HCT116 (cell line): Measurements from ENCODE around the gene ARMH3. TPM values are rescaled to one million over a fixed set of nuclear protein-coding genes. Genes with fewer than 3 reads are reported as not detected.

Experiments used
- ATAC-seq: fragments of 200-7000 bp; cut with Tn5 transposase; 2 replicates; pipeline ENCODE4 v1.9.1; 2020; ENCODE audit warnings: mild to moderate bottlenecking, moderate library complexity
- BruUV-seq: library from RNA; stranded (reverse); fragments of 400-500 nt; replicated peaks from 2 replicates; lab custom pipeline; 2021; lab: Mats Ljungman, UMichigan
- CTCF ChIA-PET: fragments of 300-600 bp; sonication (Branson Sonifier 250); formaldehyde crosslinking; loops from one replicate; lab custom pipeline; 2021; ENCODE audit warnings: antibody characterized with exemption; lab: Charles Lee
- POLR2A ChIA-PET: fragments of 300-600, 350-600 bp; sonication (Branson Sonifier 250); formaldehyde crosslinking; loops from one replicate; lab custom pipeline; 2021; ENCODE audit warnings: antibody characterized with exemption; lab: Charles Lee
- RAD21 ChIA-PET, 2 experiments: fragments of 300-600 bp; sonication (Branson Sonifier 250); formaldehyde crosslinking; loops; one replicate each; lab custom pipeline; 2023; ENCODE audit warnings: low total read pairs in 2 of 2; ENCODE audit not compliant: uncharacterized antibody in 2 of 2, unreplicated experiment in 2 of 2, low non-redundant PET in 1 of 2; lab: Charles Lee
- DNase-seq: peaks from one replicate; pipeline ENCODE4 v3.0.0-alpha.2; 2010; ENCODE audit warnings: low read depth, low spot score
- H2AFZ ChIP-seq: fragments of 200-600 bp; shearing (Covaris generic), sonication (generic); 2 replicates; pipeline ENCODE4 v1.6.1; 2017; ENCODE audit warnings: low read depth, mixed run types, mixed read lengths, antibody characterized with exemption, low read length; ENCODE audit not compliant: poor library complexity, severe bottlenecking
- H3K27ac ChIP-seq: 2 replicates; pipeline ENCODE4 v1.5.1; 2012; ENCODE audit warnings: low read depth, low read length
- H3K27me3 ChIP-seq: fragments of 200-600 bp; sonication (generic); 2 replicates; pipeline ENCODE4 v1.6.1; 2016; ENCODE audit warnings: mixed run types, low read length, mixed read lengths; ENCODE audit not compliant: insufficient read depth
- H3K36me3 ChIP-seq, 2 experiments: fragments of 200-500 bp in 1 of 2; fragments of 200-600 bp in 1 of 2; sonication (Bioruptor generic) in 1 of 2; sonication (generic) in 1 of 2; 2 replicates each; pipeline versions ENCODE4 v1.5.1 to v1.6.1; 2014 to 2016; ENCODE audit warnings: low read length in 2 of 2, inconsistent platforms in 1 of 2, mixed read lengths in 1 of 2, mixed run types in 1 of 2; ENCODE audit not compliant: insufficient read depth in 2 of 2, control insufficient read depth in 1 of 2
- H3K4me1 ChIP-seq, 2 experiments: fragments of 200-600 bp in 1 of 2; sonication (generic) in 1 of 2; 2 replicates each; pipeline versions ENCODE4 v1.5.1 to v1.6.1; 2012 to 2017; ENCODE audit warnings: low read length in 2 of 2, inconsistent platforms in 1 of 2, mild to moderate bottlenecking in 1 of 2, mixed read lengths in 1 of 2, mixed run types in 1 of 2, moderate library complexity in 1 of 2; ENCODE audit not compliant: insufficient read depth in 2 of 2, control insufficient read depth in 1 of 2
- H3K4me2 ChIP-seq: fragments of 200-600 bp; sonication (generic); 2 replicates; pipeline ENCODE4 v1.6.1; 2017; ENCODE audit warnings: mixed run types, low read length, mixed read lengths
- H3K4me3 ChIP-seq, 2 experiments: fragments of 200-600 bp in 1 of 2; sonication (generic) in 1 of 2; replicated peaks in 1 of 2; 2 replicates each; pipeline ENCODE4 v1.5.1; 2011 to 2016; ENCODE audit warnings: low read length in 2 of 2, control low read depth in 1 of 2, low read depth in 1 of 2, mild to moderate bottlenecking in 1 of 2, mixed read lengths in 1 of 2, mixed run types in 1 of 2
- H3K79me2 ChIP-seq: fragments of 200-600 bp; sonication (generic); 2 replicates; pipeline ENCODE4 v1.6.1; 2017; ENCODE audit warnings: mild to moderate bottlenecking, mixed run types, low read length, moderate library complexity, mixed read lengths; ENCODE audit not compliant: insufficient read depth
- H3K9ac ChIP-seq: fragments of 200-600 bp; sonication (generic); 2 replicates; pipeline ENCODE4 v1.6.1; 2016; ENCODE audit warnings: low read length, mixed read lengths
- H3K9me2 ChIP-seq: fragments of 200-600 bp; sonication (generic), shearing (Covaris generic); 2 replicates; pipeline ENCODE4 v1.6.1; 2017; ENCODE audit warnings: mixed run types, mild to moderate bottlenecking, moderate library complexity; ENCODE audit not compliant: insufficient read depth
- H3K9me3 ChIP-seq, 2 experiments: fragments of 200-500 bp in 1 of 2; fragments of 200-600 bp in 1 of 2; sonication (Bioruptor generic) in 1 of 2; sonication (generic) in 1 of 2; 2 replicates each; pipeline ENCODE4 v1.6.1; 2014 to 2017; ENCODE audit warnings: low read length in 2 of 2, mixed read lengths in 2 of 2, inconsistent platforms in 1 of 2, low read depth in 1 of 2, mild to moderate bottlenecking in 1 of 2, mixed run types in 1 of 2, moderate library complexity in 1 of 2; ENCODE audit not compliant: control insufficient read depth in 1 of 2, insufficient read depth in 1 of 2
- H4K20me1 ChIP-seq: fragments of 200-600 bp; sonication (generic), shearing (Covaris generic); 2 replicates; pipeline ENCODE4 v1.6.1; 2017; ENCODE audit warnings: mixed run types, mild to moderate bottlenecking, moderate library complexity; ENCODE audit not compliant: insufficient read depth
- ATF3 ChIP-seq: IDR thresholded peaks from 2 replicates; pipeline ENCODE4 v1.6.1; 2012
- CBX3 ChIP-seq: IDR thresholded peaks from 2 replicates; pipeline ENCODE4 v1.6.1; 2012; ENCODE audit warnings: low read depth
- CTCF ChIP-seq, 3 experiments: fragments of 200-600 bp in 1 of 3; sonication (generic) in 1 of 3; IDR thresholded peaks in 2 of 3; conservative IDR thresholded peaks in 1 of 3; 2 replicates each; pipeline ENCODE4 v1.5.1; 2012 to 2017; ENCODE audit warnings: low read depth in 2 of 3, low read length in 2 of 3, antibody characterized with exemption in 1 of 3, borderline replicate concordance in 1 of 3, control low read depth in 1 of 3, mild to moderate bottlenecking in 1 of 3, mixed read lengths in 1 of 3, mixed run types in 1 of 3, moderate library complexity in 1 of 3; ENCODE audit not compliant: insufficient read depth in 1 of 3
- EGR1 ChIP-seq: IDR thresholded peaks from 2 replicates; pipeline ENCODE4 v1.6.1; 2012; ENCODE audit warnings: low read depth
- EZH2 ChIP-seq: fragments of 200-600 bp; sonication (generic); IDR thresholded peaks from 2 replicates; pipeline ENCODE4 v1.6.1; 2017; ENCODE audit warnings: antibody characterized with exemption, mixed run types
- EZH2phosphoT487 ChIP-seq: fragments of 200-600 bp; IDR thresholded peaks from 2 replicates; pipeline ENCODE4 v1.6.1; 2018; ENCODE audit warnings: antibody characterized with exemption, borderline replicate concordance
- POLR2A ChIP-seq: IDR thresholded peaks from 2 replicates; pipeline ENCODE4 v1.7.0; 2011; ENCODE audit warnings: borderline replicate concordance; ENCODE audit not compliant: insufficient read depth, insufficient read length; ENCODE audit errors: extremely low read depth
- POLR2AphosphoS5 ChIP-seq: IDR thresholded peaks from 2 replicates; pipeline ENCODE4 v1.6.1; 2011; ENCODE audit warnings: mild to moderate bottlenecking, low read depth, low read length, moderate library complexity
- RAD21 ChIP-seq: IDR thresholded peaks from 2 replicates; pipeline ENCODE4 v1.6.1; 2012; ENCODE audit warnings: low read depth, mild to moderate bottlenecking
- REST ChIP-seq: IDR thresholded peaks from 2 replicates; pipeline ENCODE4 v1.6.1; 2012; ENCODE audit warnings: low read depth
- SIN3A ChIP-seq: IDR thresholded peaks from 2 replicates; pipeline ENCODE4 v1.6.1; 2012; ENCODE audit warnings: low read depth
- SP1 ChIP-seq: IDR thresholded peaks from 2 replicates; pipeline ENCODE4 v1.6.1; 2012; ENCODE audit warnings: low read depth
- TCF7L2 ChIP-seq: IDR thresholded peaks from 2 replicates; pipeline ENCODE4 v1.7.0; 2011; ENCODE audit warnings: borderline replicate concordance, inconsistent platforms; ENCODE audit not compliant: insufficient read depth, insufficient read length; ENCODE audit errors: extremely low read depth
- YY1 ChIP-seq: IDR thresholded peaks from 2 replicates; pipeline ENCODE4 v1.6.1; 2011; ENCODE audit warnings: low read length, low read depth, moderate library complexity, mild to moderate bottlenecking; ENCODE audit not compliant: insufficient replicate concordance; ENCODE audit errors: extremely low read depth
- ZBTB33 ChIP-seq: IDR thresholded peaks from 2 replicates; pipeline ENCODE4 v1.6.1; 2011; ENCODE audit warnings: mild to moderate bottlenecking, low read length, moderate library complexity; ENCODE audit not compliant: insufficient replicate concordance; ENCODE audit errors: extremely low read depth
- intact Hi-C: fragments of 100-400 bp; cut with micrococcal nuclease; formaldehyde crosslinking; loops from 2 replicates; pipeline ENCODE4 v1.10.0; 2022
- total RNA-seq: library from RNA; stranded (reverse); gene quantifications from one replicate; pipeline ENCODE4 v1.2.1, GENCODE V29; 2021; ENCODE audit not compliant: unreplicated experiment

Gene ARMH3
- total RNA-seq, 1 experiment from 2014 or later, result 30.4 TPM

- TF ChIP-seq REST, result no peak
- TF ChIP-seq EGR1, result no peak
- no peak for TF ChIP-seq POLR2A
- no peak for TF ChIP-seq SP1
- no peak for TF ChIP-seq SIN3A
Observed at GRCh38 chr10:101968940-101969321, 87.0 kb downstream of the ARMH3 start (continued).

GRCh38 chr10:101968286-101968939, 87.6 kb downstream of the ARMH3 start:
- intact Hi-C loops, result no loop called here
- no peak for ATAC-seq
- DNase-seq, result no peak
- RAD21 ChIA-PET, result interaction anchor here in 1 of 2 experiments (0.6 kb wide), 1 partner anchor 384 kb away, joined by 3 read pairs; no protein-coding TSS in a partner anchor
- Histone ChIP-seq H3K27me3 (no peaks in the 10 kb centered on the region), H3K79me2 (no peaks in the 10 kb centered on the region), H3K9ac (no peak overlapping the region), H3K4me2 (no peak overlapping the region), H3K36me3 (0 out of 4 replicates have a peak, but pooled peaks cover 2 to 10% of the 10 kb centered on the region in 2 experiments), H2AFZ (no peak overlapping the region), H3K27ac (no peak overlapping the region), H4K20me1 (peaks cover 5% of the 10 kb centered on the region; the same call in 1 of the 2 replicates), H3K9me3 (no peaks in the 10 kb centered on the region), H3K9me2 (no peaks in the 10 kb centered on the region), H3K4me3 (no peak overlapping the region), H3K4me1 (peaks cover 0 to 3% of the 10 kb centered on the region in 2 experiments; a peak in 1 of 4 replicates)
- POLR2A ChIA-PET, result no interaction called here
- CTCF ChIA-PET, result no interaction called here
- BruUV-seq, result no TSS peak
- TF ChIP-seq YY1, result no peak
- no peak for TF ChIP-seq TCF7L2
- no peak for TF ChIP-seq POLR2AphosphoS5
- TF ChIP-seq EZH2phosphoT487, result no peak
- no peak for TF ChIP-seq CBX3
- TF ChIP-seq SIN3A, result no peak
- TF ChIP-seq CTCF (IDR thresholded peaks at IDR 0.05 in 2 of 3, conservative IDR thresholded peaks at IDR 0.05 in 1 of 3; ENCODE audit: borderline replicate concordance in 1 of 3, insufficient read depth in 1 of 3, low read depth in 2 of 3, low read length in 2 of 3), result no peak
- TF ChIP-seq RAD21, result no peak
- no peak for TF ChIP-seq POLR2A
- TF ChIP-seq SP1, result no peak
- no peak for TF ChIP-seq ZBTB33
- TF ChIP-seq EZH2, result no peak
- TF ChIP-seq ATF3, result no peak
- no peak for TF ChIP-seq EGR1
